Choroid plexus epithelial cell (primary cell): ENCODE measurements around the gene CACNG6.

Experiments
- DNase-seq: peaks from one replicate; pipeline ENCODE4 v3.0.0-alpha.2; 2010; ENCODE audit warnings: low read depth
- H3K4me3 ChIP-seq: 2 replicates; pipeline ENCODE4 v1.5.1; 2011; ENCODE audit warnings: low read depth, mild to moderate bottlenecking, control low read depth, low read length, moderate library complexity
- CTCF ChIP-seq: conservative IDR thresholded peaks from 2 replicates; pipeline ENCODE4 v1.5.1; 2011; ENCODE audit warnings: low read depth, mild to moderate bottlenecking, control low read depth, inconsistent platforms, low read length, moderate library complexity

CACNG6 gene

GRCh38 chr19:54013866-54014265 lies 22.4 kb downstream of the CACNG6 start:
- no peak overlapping the region for H3K4me3 ChIP-seq
- DNase-seq: no peak
- TF ChIP-seq CTCF: no peak

DNA sequence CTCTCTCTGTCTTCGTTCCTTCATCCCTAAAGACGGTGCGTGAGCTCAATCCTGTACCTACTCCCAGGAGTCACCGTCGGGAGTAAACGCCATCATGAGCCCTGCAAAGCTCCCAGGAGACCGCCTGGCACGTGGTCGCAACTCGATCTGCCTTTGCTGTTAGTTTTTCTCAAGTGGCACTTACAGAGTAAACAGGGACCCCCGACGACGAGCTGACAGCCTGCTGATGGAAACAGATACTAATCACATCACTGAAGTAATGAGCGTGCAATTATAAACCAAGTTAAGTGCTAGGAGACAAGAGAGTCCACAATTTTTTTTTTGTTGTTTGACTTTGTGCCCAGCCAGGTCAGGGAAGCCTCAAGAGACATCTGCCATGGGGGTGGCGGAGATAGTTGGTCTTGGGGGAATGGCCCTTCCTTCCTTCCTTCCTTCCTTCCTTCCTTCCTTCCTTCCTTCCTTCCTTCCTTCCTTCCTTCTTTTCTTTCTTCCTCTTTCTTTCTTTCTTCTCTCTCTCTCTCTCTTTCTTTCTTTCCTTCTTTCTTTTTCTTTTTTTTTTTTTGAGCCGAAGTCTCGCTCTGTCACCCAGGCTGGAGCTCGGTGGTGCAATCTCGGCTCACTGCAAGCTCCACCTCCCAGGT lies 23.6 kb downstream of the CACNG6 start:
- no peak for DNase-seq
- no peak for TF ChIP-seq CTCF
- H3K4me3 ChIP-seq: no peak overlapping the region

DNA sequence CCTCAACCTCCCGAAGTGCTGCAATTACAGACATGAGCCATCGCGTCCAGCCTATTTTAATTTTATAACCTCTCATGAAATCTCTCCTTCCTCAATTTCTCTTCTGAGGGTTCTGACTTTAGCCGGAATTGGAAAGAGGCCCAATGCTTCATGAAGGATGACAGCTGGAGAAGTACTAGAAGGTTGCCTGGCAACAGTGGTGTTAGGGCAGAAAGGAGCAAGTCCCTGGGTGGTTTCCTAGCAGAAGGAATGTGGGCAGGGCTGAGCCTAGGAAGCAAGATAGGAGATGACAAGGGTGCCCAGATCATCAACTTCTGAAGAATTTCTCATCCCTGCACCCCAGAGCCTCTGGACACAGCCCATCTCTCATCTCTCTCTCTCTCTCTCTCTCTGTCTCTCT lies 25.8 kb downstream of the CACNG6 start:
- peak; percentile 89 for DNase-seq
- TF ChIP-seq CTCF: no peak
- H3K4me3 ChIP-seq: no peak overlapping the region

GRCh38 chr19:54021363-54021762 lies 29.9 kb downstream of the CACNG6 start:
- DNase-seq: no peak
- no peak for TF ChIP-seq CTCF
- H3K4me3 ChIP-seq: no peak overlapping the region

DNA sequence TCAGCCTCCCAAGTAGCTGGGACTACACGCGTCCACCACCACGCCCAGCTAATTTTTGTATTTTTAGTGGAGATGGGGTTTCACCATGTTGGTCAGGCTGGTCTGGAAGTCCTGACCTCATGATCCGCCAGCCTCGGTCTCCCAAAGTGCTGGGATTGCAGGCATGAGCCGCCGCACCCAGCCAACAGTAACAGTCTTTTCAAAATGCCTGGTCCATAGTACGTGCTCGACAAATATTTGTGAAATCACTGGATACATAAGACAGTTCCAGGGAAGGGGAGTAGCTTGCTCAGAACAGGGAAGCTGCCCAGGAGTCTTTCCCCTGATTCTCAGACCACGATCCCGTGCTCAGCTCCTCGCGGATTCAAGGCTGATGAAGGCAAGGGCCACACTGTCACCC lies 30.5 kb downstream of the CACNG6 start:
- no peak for TF ChIP-seq CTCF
- DNase-seq: no peak
- H3K4me3 ChIP-seq: no peak overlapping the region

DNA sequence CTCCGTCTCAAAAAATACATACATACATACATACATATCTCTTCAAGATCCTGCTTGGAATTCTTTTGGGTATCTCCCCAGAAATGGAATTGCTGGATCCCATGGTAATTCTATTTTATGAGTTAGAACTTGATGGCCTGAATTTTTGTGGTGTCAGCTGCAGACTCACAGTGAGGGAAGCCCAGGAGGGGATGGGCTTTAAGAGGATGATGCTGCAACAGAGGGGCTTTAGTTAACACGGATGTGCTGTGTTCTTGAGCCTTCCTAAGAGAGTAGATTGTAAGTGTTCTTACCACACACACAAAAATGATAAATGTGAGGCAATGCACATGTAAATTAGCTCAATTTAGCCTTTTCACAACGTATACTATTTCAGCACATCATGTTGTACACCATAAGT lies 31.8 kb downstream of the CACNG6 start:
- no peak for DNase-seq
- TF ChIP-seq CTCF: no peak
- no peak overlapping the region for H3K4me3 ChIP-seq

GRCh38 chr19:54024660-54025059 lies 33.2 kb downstream of the CACNG6 start:
- TF ChIP-seq CTCF: no peak
- no peak for DNase-seq

More at GRCh38 chr19:54024660-54025059, 33.2 kb downstream of the CACNG6 start:
- H3K4me3 ChIP-seq: no peak overlapping the region
